NCI-H2107 treated with DMSO at 0.1 percent for 48 hours (cell line): ENCODE data around the gene DDIT3.
"Not testable (repeated sequence)": the region's sequence is repeated elsewhere in the genome, so short reads cannot be mapped to it uniquely, and the experiment has no call there.

ENCODE experiments used
- DNase-seq: peaks from one replicate; lab custom pipeline; 2025; ENCODE audit not compliant: unreplicated experiment; lab: John Stamatoyannopoulos, UW

Gene DDIT3

GRCh38 chr12:57520053-57520818, at the start of gene DDIT3:
Gene DDIT3, minus strand, starts transcription at chr12:57520514. Its CDS starts 3,108 bp downstream, at chr12:57517406.
- DNase-seq, result peak; percentile 98

GRCh38 chr12:57569858-57570257, 49.5 kb upstream of the DDIT3 start:
- DNase-seq, result no peak

DNA sequence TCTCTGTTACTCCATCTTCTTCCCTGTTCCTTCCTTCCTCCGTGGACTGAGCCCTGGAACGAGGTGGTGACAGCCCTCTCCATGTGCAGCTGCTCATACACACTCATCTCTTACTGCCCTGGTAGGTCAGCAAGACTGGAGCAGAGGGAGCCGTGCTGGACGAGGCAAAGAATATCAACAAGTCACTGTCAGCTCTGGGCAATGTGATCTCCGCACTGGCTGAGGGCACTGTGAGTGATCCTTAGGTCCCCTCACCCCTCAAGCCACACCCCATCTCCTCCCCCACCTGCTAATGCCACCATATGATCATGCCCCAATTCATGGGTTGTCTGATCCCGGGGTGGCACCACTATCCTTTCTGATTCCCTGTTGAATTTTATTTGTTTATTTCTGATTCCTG, 48.5 kb upstream of the DDIT3 start:
- no peak for DNase-seq

DNA sequence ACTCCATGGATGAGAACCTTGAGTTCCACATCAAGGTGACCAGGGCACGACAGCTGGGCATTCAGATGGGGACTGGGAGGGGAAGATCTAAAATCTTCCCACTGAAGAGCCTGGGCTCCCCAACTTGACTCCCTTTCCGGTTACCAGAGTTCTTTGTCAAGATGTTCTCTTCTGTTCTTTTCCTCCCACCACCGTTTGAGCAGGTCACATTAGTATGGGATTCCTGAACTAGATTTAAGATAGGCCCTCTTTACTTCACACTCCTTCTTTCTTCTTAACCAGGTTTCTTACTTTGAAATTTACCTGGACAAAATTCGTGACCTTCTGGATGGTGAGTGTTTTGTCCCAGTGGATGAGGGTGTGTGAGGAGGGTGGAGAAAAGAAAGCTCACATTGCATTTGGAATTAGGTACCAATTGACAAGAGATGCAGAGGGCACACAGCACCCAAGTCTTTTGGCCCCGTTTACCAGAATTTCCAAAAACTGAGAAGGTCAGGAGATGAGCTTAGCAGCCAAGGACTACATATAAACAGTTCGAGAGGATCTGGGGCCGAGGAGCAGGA, 43.9 kb upstream of the DDIT3 start:
- no peak for DNase-seq

DNA sequence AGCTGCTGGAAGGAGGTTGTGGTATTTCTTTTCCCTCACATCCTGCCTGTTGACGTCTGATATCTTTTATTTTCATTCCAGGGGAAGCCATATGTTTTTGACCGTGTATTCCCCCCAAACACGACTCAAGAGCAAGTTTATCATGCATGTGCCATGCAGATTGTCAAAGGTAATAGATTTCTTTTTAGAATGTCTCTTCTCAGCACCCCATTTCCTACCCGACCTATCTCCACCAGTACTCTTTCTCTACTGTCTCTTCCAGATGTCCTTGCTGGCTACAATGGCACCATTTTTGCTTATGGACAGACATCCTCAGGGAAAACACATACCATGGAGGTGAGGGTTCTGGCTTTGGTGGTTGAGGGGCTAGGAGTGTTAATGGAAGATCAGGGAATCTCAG, 43.0 kb upstream of the DDIT3 start:
- DNase-seq, result no peak

- DNase-seq, result not testable (repeated sequence)
Observed at GRCh38 chr12:57561117-57561516, 40.8 kb upstream of the DDIT3 start.

DNA sequence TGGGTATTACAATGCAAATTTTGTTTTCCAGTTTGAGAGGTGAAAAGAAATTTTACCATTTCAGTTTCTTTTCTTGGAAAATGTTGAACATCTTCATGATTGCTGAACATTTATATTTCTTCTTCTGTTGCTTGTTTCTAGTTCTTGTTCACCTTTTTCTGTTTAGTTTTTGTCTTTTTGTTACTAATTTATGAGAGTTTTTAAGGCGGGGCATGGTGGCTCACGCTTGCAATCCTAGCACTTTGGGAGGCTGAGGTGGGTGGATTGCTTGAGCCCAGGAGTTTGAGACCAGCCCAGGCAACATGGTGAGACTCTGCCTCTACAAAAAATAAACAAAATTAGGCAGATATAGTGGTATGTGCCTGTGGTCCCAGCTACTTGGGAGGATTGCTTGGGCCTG, 40.2 kb upstream of the DDIT3 start:
- no peak for DNase-seq

GRCh38 chr12:57558864-57559263, 38.5 kb upstream of the DDIT3 start:
- DNase-seq, result no peak

DNA sequence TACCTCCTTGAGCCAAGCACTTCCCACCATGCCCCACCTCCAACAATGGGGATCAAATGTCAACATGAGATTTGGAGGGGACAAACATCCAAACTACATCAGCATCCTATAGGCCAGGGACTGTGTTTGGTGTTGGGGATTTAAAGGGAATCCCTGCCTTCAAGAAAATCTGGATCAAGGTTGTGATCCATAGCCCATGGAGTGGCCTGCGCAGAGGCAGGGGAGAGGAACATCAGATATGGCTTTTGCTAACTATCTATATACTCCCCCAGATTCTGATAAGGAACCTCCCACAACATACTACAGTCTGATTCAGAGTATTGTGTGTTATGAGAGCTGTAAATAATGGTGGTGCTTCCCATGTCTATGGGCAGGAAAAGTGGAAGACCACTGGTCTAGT, 34.6 kb upstream of the DDIT3 start:
- DNase-seq, result peak; percentile 34

GRCh38 chr12:57554453-57554852, 34.1 kb upstream of the DDIT3 start:
- no peak for DNase-seq

DNA sequence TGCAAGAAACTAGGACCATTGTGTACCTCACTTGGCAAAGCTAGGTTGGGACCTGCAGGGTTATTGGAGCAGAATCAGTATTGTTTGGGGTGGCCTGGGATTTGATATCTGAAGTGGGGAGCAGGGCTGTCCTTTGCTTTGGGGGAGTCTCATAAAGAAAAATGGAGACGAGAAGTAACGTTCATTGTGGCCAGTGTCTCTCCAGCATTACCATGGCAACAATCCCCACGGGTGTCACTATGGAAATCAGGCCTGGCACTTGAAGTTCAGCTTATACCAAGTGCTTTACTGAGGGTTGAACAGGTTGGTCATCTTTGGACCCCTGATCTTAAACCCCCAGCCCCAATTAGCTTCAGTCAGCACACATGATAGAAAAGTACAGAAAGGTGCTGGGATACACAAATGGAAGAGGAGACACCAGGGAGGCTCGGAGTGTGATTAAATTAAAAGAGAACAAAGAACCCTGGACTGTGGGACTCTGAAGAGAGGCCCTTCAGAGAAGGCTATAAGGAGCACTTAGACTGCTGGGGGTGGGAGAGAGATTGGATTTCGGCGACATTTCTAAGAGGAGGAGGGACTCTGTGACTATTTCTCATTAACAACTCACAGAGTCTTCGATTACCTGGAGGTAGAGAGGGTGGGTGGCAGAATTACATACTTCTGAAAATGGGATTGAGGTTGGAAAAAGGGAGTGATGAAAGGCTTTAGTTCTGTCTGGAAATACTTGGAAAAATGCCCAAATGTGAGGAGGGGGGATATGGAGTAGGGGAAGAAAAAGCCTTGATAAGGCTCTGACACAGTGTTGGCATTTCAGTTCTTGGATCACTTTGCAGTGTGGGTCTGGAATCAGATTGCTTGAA, 33.3 kb upstream of the DDIT3 start:
- DNase-seq, result peak; percentile 76

DNA sequence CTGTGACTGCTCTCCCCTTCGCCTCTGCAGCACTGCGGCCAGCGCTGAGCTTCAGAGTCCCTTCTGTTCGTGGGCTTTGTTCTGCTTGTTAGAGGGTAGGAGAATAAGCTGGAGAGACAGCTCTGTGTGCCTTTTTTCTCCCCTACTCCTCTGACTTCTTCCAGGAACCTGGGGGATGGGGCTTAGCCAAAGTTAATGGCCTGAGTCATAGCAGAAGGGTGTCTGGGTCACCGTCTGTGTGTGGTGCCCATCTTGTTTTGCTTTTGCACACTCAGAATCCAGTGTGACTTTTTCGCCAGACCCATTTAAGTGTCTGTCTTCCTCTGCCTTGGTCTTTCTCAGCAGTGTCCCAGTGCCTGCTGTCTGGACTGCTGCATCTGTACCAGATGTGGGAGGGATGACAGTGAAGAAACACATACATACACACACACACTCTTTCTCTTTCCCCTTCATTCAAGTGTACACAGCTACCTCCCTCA, 32.6 kb upstream of the DDIT3 start:
- DNase-seq, result no peak

- no peak for DNase-seq
Observed at GRCh38 chr12:57552306-57552651, 32.0 kb upstream of the DDIT3 start.

- DNase-seq, result no peak
Observed at GRCh38 chr12:57551637-57552305, 31.5 kb upstream of the DDIT3 start.

- no peak for DNase-seq
Observed at GRCh38 chr12:57550641-57551549, 30.6 kb upstream of the DDIT3 start.

- no peak for DNase-seq
Observed at GRCh38 chr12:57549909-57550640, 29.8 kb upstream of the DDIT3 start, which contains the start of gene KIF5A. Gene KIF5A, plus strand, starts transcription at chr12:57550044. Its CDS starts 228 bp downstream, at chr12:57550272.

GRCh38 chr12:57549203-57549908, 29.0 kb upstream of the DDIT3 start:
- DNase-seq, result no peak

- DNase-seq, result no peak
Observed at GRCh38 chr12:57548488-57548887, 28.2 kb upstream of the DDIT3 start.

DNA sequence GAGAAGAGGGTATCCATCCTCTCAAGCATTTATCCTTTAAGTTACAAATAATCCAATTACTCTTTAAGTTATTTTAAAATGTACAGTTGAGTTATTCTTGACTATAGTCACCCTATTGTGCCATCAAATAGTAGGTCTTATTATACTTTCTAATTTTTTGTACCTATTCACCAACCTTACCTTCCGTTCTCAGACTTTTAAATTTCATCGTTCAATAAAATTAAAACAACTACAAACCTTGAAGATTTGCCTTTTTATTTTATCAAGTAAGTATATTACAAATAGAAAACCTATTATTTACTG, 27.6 kb upstream of the DDIT3 start:
- DNase-seq, result no peak
